ENCODE measurements around the gene ADGRL2. TPM values are rescaled to one million over a fixed set of nuclear protein-coding genes. Genes with fewer than 3 reads are reported as not detected.

ADGRL2 gene
- total RNA-seq, 1 donor from 2014 or later: 21.6 TPM

GRCh38 chr1:81841795-81842194, 41.1 kb downstream of the ADGRL2 start:
- no peak for DNase-seq (ENCODE audit: low read depth)
- no peak overlapping the region for H3K4me3 ChIP-seq (ENCODE audit: low read depth, low read length)
- no peak for TF ChIP-seq CTCF (conservative IDR thresholded peaks at IDR 0.05; ENCODE audit: low read depth, low read length)

- no peak overlapping the region for H3K4me3 ChIP-seq (ENCODE audit: low read depth, low read length)
- no peak for DNase-seq (ENCODE audit: low read depth)
- no peak for TF ChIP-seq CTCF (conservative IDR thresholded peaks at IDR 0.05; ENCODE audit: low read depth, low read length)
These were observed 43.7 kb downstream of the ADGRL2 start for GRCh38 chr1:81844477-81844876.

GRCh38 chr1:81846630-81847029, 45.9 kb downstream of the ADGRL2 start:
- no peak for TF ChIP-seq CTCF (conservative IDR thresholded peaks at IDR 0.05; ENCODE audit: low read depth, low read length)
- H3K4me3 ChIP-seq (ENCODE audit: low read depth, low read length): no peak overlapping the region
- no peak for DNase-seq (ENCODE audit: low read depth)

GRCh38 chr1:81847063-81847462, 46.3 kb downstream of the ADGRL2 start:
- no peak overlapping the region for H3K4me3 ChIP-seq (ENCODE audit: low read depth, low read length)
- no peak for TF ChIP-seq CTCF (conservative IDR thresholded peaks at IDR 0.05; ENCODE audit: low read depth, low read length)
- DNase-seq (ENCODE audit: low read depth): no peak

GRCh38 chr1:81848880-81849682, 48.3 kb downstream of the ADGRL2 start:
- no peak for DNase-seq (ENCODE audit: low read depth)
- TF ChIP-seq CTCF (conservative IDR thresholded peaks at IDR 0.05; ENCODE audit: low read depth, low read length): no peak
- no peak overlapping the region for H3K4me3 ChIP-seq (ENCODE audit: low read depth, low read length)

GRCh38 chr1:81850031-81850430, 49.3 kb downstream of the ADGRL2 start:
- no peak overlapping the region for H3K4me3 ChIP-seq (ENCODE audit: low read depth, low read length)
- no peak for TF ChIP-seq CTCF (conservative IDR thresholded peaks at IDR 0.05; ENCODE audit: low read depth, low read length)
- no peak for DNase-seq (ENCODE audit: low read depth)

GRCh38 chr1:81850495-81850894, 49.8 kb downstream of the ADGRL2 start:
- DNase-seq (ENCODE audit: low read depth): no peak
- no peak for TF ChIP-seq CTCF (conservative IDR thresholded peaks at IDR 0.05; ENCODE audit: low read depth, low read length)
- no peak overlapping the region for H3K4me3 ChIP-seq (ENCODE audit: low read depth, low read length)

All from epithelial cell of proximal tubule (primary cell).